SK-N-SH treated with all-trans-retinoic acid at 6 μM for 48 hours (cell line): Measurements from ENCODE around the gene ACSBG1.

ENCODE experiments used
- ATAC-seq: fragments of 200-7000 bp; cut with Tn5 transposase; 3 replicates; pipeline ENCODE4 v1.9.1; 2020; ENCODE audit warnings: mild to moderate bottlenecking, moderate library complexity
- ARNTL ChIP-seq: fragments of 450-650 bp; formaldehyde crosslinking; IDR thresholded peaks from 2 replicates; pipeline ENCODE4 v1.5.0; 2020; ENCODE audit warnings: low read depth, mild to moderate bottlenecking, moderate library complexity, borderline replicate concordance
- BACH2 ChIP-seq: fragments of 250-450 bp; sonication (Bioruptor Pico); IDR thresholded peaks from 2 replicates; pipeline ENCODE4 v1.9.0; 2021; ENCODE audit warnings: mild to moderate bottlenecking, borderline replicate concordance
- CREB5 ChIP-seq: fragments of 250-450 bp; sonication (Bioruptor Pico); IDR thresholded peaks from 2 replicates; pipeline ENCODE4 v1.5.1; 2020; ENCODE audit warnings: low read depth, mild to moderate bottlenecking, moderate library complexity
- CSDC2 ChIP-seq: fragments of 250-450 bp; sonication (Bioruptor Pico); IDR thresholded peaks from 2 replicates; pipeline ENCODE4 v1.5.0; 2020; ENCODE audit warnings: mild to moderate bottlenecking, moderate library complexity
- CSRNP3 ChIP-seq: fragments of 250-450 bp; sonication (Bioruptor Pico); IDR thresholded peaks from 2 replicates; pipeline ENCODE4 v1.5.1; 2021; ENCODE audit warnings: mild to moderate bottlenecking, moderate library complexity
- ESRRG ChIP-seq: fragments of 250-450 bp; sonication (Bioruptor Pico); IDR thresholded peaks from 2 replicates; pipeline ENCODE4 v1.6.1; 2021; ENCODE audit warnings: mild to moderate bottlenecking
- GLIS3 ChIP-seq: fragments of 250-450 bp; sonication (Bioruptor Pico); IDR thresholded peaks from 2 replicates; pipeline ENCODE4 v1.5.0; 2020; ENCODE audit warnings: mild to moderate bottlenecking, moderate library complexity
- OSR1 ChIP-seq: fragments of 250-450 bp; sonication (Bioruptor Pico); IDR thresholded peaks from 2 replicates; pipeline ENCODE4 v1.8.0; 2022; ENCODE audit warnings: moderate library complexity, mild to moderate bottlenecking, inconsistent platforms
- PATZ1 ChIP-seq: fragments of 250-450 bp; sonication (Bioruptor Pico); IDR thresholded peaks from 2 replicates; pipeline ENCODE4 v1.8.0; 2020; ENCODE audit warnings: mild to moderate bottlenecking, moderate library complexity, borderline replicate concordance
- POU6F1 ChIP-seq: fragments of 250-450 bp; sonication (Bioruptor Pico); IDR thresholded peaks from 2 replicates; pipeline ENCODE4 v1.8.0; 2021; ENCODE audit warnings: low read depth, mild to moderate bottlenecking, moderate library complexity, borderline replicate concordance
- PPARA ChIP-seq: fragments of 250-450 bp; sonication (Bioruptor Pico); IDR thresholded peaks from 2 replicates; pipeline ENCODE4 v1.5.0; 2020; ENCODE audit warnings: mild to moderate bottlenecking, borderline replicate concordance
- RARB ChIP-seq: fragments of 250-450 bp; sonication (Bioruptor Pico); IDR thresholded peaks from 2 replicates; pipeline ENCODE4 v1.8.0; 2021; ENCODE audit warnings: mild to moderate bottlenecking, moderate library complexity
- SNAI2 ChIP-seq: fragments of 250-450 bp; sonication (Bioruptor Pico); IDR thresholded peaks from 2 replicates; pipeline ENCODE4 v1.5.0; 2020; ENCODE audit warnings: mild to moderate bottlenecking, moderate library complexity
- TCF4 ChIP-seq: fragments of 250-450 bp; sonication (Bioruptor Pico); IDR thresholded peaks from 2 replicates; pipeline ENCODE4 v1.8.0; 2021; ENCODE audit warnings: mild to moderate bottlenecking, moderate library complexity, borderline replicate concordance
- TOX ChIP-seq: fragments of 250-450 bp; sonication (Bioruptor Pico); IDR thresholded peaks from 2 replicates; pipeline ENCODE4 v1.8.0; 2021; ENCODE audit warnings: mild to moderate bottlenecking, moderate library complexity, borderline replicate concordance
- TSHZ2 ChIP-seq: fragments of 250-450 bp; sonication (Bioruptor Pico); IDR thresholded peaks from 2 replicates; pipeline ENCODE4 v1.5.0; 2020; ENCODE audit warnings: mild to moderate bottlenecking, moderate library complexity
- ZFP3 ChIP-seq: fragments of 250-450 bp; sonication (Bioruptor Pico); IDR thresholded peaks from 2 replicates; pipeline ENCODE4 v1.5.0; 2020; ENCODE audit warnings: mild to moderate bottlenecking, moderate library complexity
- ZFP30 ChIP-seq: fragments of 450-650 bp; formaldehyde crosslinking; IDR thresholded peaks from 2 replicates; pipeline ENCODE4 v1.5.0; 2022; ENCODE audit warnings: mild to moderate bottlenecking, moderate library complexity

ACSBG1 gene

GRCh38 chr15:78179906-78180305, 54.5 kb downstream of the ACSBG1 start:
- TF ChIP-seq PATZ1 (CRISPR knock-in tag) (no peak), TCF4 (no peak), POU6F1 (CRISPR knock-in tag) (no peak), RARB (no peak), BACH2 (CRISPR knock-in tag) (no peak), ZFP3 (CRISPR knock-in tag) (no peak), TSHZ2 (no peak), OSR1 (CRISPR knock-in tag) (no peak), CREB5 (no peak), ESRRG (CRISPR knock-in tag) (no peak), ARNTL (CRISPR knock-in tag) (no peak), CSDC2 (CRISPR knock-in tag) (no peak), ZFP30 (CRISPR knock-in tag) (no peak)

GRCh38 chr15:78179286-78179840, 55.0 kb downstream of the ACSBG1 start:
- ATAC-seq, result no peak
- TF ChIP-seq TSHZ2 (no peak), BACH2 (CRISPR knock-in tag) (no peak), RARB (no peak), ZFP3 (CRISPR knock-in tag) (no peak)

More at GRCh38 chr15:78179906-78180305, 54.5 kb downstream of the ACSBG1 start:
- ATAC-seq, result no peak

- no peak for TF ChIP-seq PPARA (CRISPR knock-in tag)
- TF ChIP-seq BACH2 (CRISPR knock-in tag), result no peak
- ATAC-seq, result no peak
These were observed 56.3 kb downstream of the ACSBG1 start for GRCh38 chr15:78178064-78178463.

- ATAC-seq, result peak; percentile 88
- TF ChIP-seq CSRNP3 (CRISPR knock-in tag), result no peak
- TF ChIP-seq ZFP30 (CRISPR knock-in tag), result no peak
- TF ChIP-seq TOX (CRISPR knock-in tag), result no peak
- no peak for TF ChIP-seq TSHZ2
- no peak for TF ChIP-seq POU6F1 (CRISPR knock-in tag)
- TF ChIP-seq RARB, result no peak
- no peak for TF ChIP-seq SNAI2 (CRISPR knock-in tag)
- TF ChIP-seq GLIS3 (CRISPR knock-in tag), result no peak
These were observed 56.9 kb downstream of the ACSBG1 start for GRCh38 chr15:78177447-78177873.
